Smooth muscle cell (in vitro differentiated cells): ENCODE measurements around the gene CSNK1G3. TPM values are rescaled to one million over a fixed set of nuclear protein-coding genes. Genes with fewer than 3 reads are reported as not detected.

ENCODE experiments used
- DNase-seq: peaks from one replicate; lab custom pipeline; 2025; ENCODE audit not compliant: unreplicated experiment; lab: John Stamatoyannopoulos, UW
- H2AFZ ChIP-seq: fragments of 200-600 bp; sonication (generic); 2 replicates; pipeline ENCODE4 v1.6.0; 2016; ENCODE audit warnings: antibody characterized with exemption, low read depth, mild to moderate bottlenecking
- H3F3A ChIP-seq: fragments of 200-600 bp; sonication (generic); 2 replicates; pipeline ENCODE4 v1.6.0; 2017; ENCODE audit warnings: antibody characterized with exemption, low read depth
- H3K27ac ChIP-seq: fragments of 200-600 bp; sonication (generic); 2 replicates; pipeline ENCODE4 v1.5.1; 2016; ENCODE audit warnings: low read depth, mild to moderate bottlenecking
- H3K27me3 ChIP-seq: fragments of 200-600 bp; sonication (generic); 2 replicates; pipeline ENCODE4 v1.6.1; 2016; ENCODE audit warnings: low read depth, mild to moderate bottlenecking
- H3K36me3 ChIP-seq: fragments of 200-600 bp; sonication (generic); 2 replicates; pipeline ENCODE4 v1.5.1; 2016; ENCODE audit warnings: low read depth
- H3K4me1 ChIP-seq: fragments of 200-600 bp; sonication (generic); 2 replicates; pipeline ENCODE4 v1.5.1; 2016; ENCODE audit warnings: low read depth
- H3K4me2 ChIP-seq: fragments of 200-600 bp; sonication (generic); 2 replicates; pipeline ENCODE4 v1.6.0; 2016; ENCODE audit warnings: mild to moderate bottlenecking
- H3K4me3 ChIP-seq: fragments of 200-600 bp; sonication (generic); 2 replicates; pipeline ENCODE4 v1.5.1; 2016; ENCODE audit warnings: mild to moderate bottlenecking
- H3K79me2 ChIP-seq: fragments of 200-600 bp; sonication (generic); 2 replicates; pipeline ENCODE4 v1.6.0; 2016; ENCODE audit warnings: low read depth, mild to moderate bottlenecking
- H3K9ac ChIP-seq: fragments of 200-600 bp; sonication (generic); 2 replicates; pipeline ENCODE4 v1.6.0; 2016; ENCODE audit warnings: low read depth
- H3K9me3 ChIP-seq: fragments of 200-600 bp; sonication (generic); replicated peaks from 2 replicates; pipeline ENCODE4 v1.5.1; 2016; ENCODE audit warnings: low read depth
- H4K20me1 ChIP-seq: fragments of 200-600 bp; sonication (generic); 2 replicates; pipeline ENCODE4 v1.6.0; 2016; ENCODE audit warnings: low read depth
- CTCF ChIP-seq: fragments of 200-600 bp; sonication (generic); IDR thresholded peaks from 2 replicates; pipeline ENCODE4 v1.5.1; 2017; ENCODE audit warnings: borderline replicate concordance, mild to moderate bottlenecking, antibody characterized with exemption; ENCODE audit not compliant: insufficient read depth, poor library complexity, severe bottlenecking
- WGBS: methylation state at CpG from one replicate; pipeline ENCODE4 v1.1.7; 2016; ENCODE audit warnings: low lambda C conversion rate; 5-methylcytosine and 5-hydroxymethylcytosine counted together
- polyA plus RNA-seq: library from polyadenylated mRNA; unstranded; fragments of >200 nt; fragmentation: Nextera tagmentation; extraction: Ambion mirVana; gene quantifications from 2 replicates; pipeline ENCODE4 v1.2.1, GENCODE V29; 2016
- total RNA-seq: library from RNA; depleted of rRNA; stranded (reverse); fragments of >200 nt; gene quantifications from 2 replicates; pipeline ENCODE4 v1.2.3, GENCODE V29; 2014

Gene CSNK1G3
- total and polyA plus RNA-seq, 2 experiments from 2014 or later: 25.9 to 68.3 TPM

- no peaks in the 10 kb centered on the region for H3F3A ChIP-seq
- H3K79me2 ChIP-seq: peaks cover 100% of the 10 kb centered on the region
- no peaks in the 10 kb centered on the region for H3K36me3 ChIP-seq
- no peak overlapping the region for H3K4me2 ChIP-seq
- no peak overlapping the region for H3K9ac ChIP-seq
- H3K9me3 ChIP-seq: no peaks in the 10 kb centered on the region
- no peak overlapping the region for H3K27ac ChIP-seq
- no peak overlapping the region for H3K4me3 ChIP-seq
- H4K20me1 ChIP-seq: peaks cover 99% of the 10 kb centered on the region
- no peak for DNase-seq
- H3K27me3 ChIP-seq: no peaks in the 10 kb centered on the region
- no peak overlapping the region for H2AFZ ChIP-seq
- no peak for TF ChIP-seq CTCF
- no peaks in the 10 kb centered on the region for H3K4me1 ChIP-seq
These were observed 8.8 kb downstream of the CSNK1G3 start for GRCh38 chr5:123520677-123521247.

DNA sequence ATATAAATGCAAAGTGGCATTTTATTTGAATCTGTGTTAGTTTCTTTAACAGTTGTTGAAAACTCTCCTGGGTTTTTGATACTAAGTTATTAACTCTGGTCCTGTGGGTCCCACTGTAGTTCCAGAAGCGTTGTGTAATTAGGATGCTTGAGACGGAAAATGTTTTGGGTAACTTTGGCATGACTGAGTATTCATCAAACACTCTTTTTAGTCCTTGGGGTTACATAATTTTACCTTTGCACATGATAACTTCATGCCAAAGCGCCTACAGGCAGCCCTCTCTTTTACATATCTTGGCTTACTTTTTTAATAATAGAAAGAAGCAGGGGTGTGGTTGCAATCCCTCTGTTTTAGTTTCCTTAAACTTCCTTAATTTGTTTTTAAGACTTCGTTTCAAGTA lies 12.2 kb downstream of the CSNK1G3 start:
- no peak for DNase-seq
- H3K9me3 ChIP-seq: no peaks in the 10 kb centered on the region
- H3K4me2 ChIP-seq: no peak overlapping the region
- H3K4me1 ChIP-seq: no peaks in the 10 kb centered on the region
- H3K27me3 ChIP-seq: no peaks in the 10 kb centered on the region
- no peak overlapping the region for H2AFZ ChIP-seq
- H3K27ac ChIP-seq: no peak overlapping the region
- no peak overlapping the region for H3K4me3 ChIP-seq
- no peak overlapping the region for H3K9ac ChIP-seq
- TF ChIP-seq CTCF: no peak
- no peaks in the 10 kb centered on the region for H3K36me3 ChIP-seq
- 95% methylated on average over 4 of the region's 4 CpGs for WGBS
- peaks cover 99% of the 10 kb centered on the region for H3K79me2 ChIP-seq
- H4K20me1 ChIP-seq: peaks cover 98% of the 10 kb centered on the region
- no peaks in the 10 kb centered on the region for H3F3A ChIP-seq

DNA sequence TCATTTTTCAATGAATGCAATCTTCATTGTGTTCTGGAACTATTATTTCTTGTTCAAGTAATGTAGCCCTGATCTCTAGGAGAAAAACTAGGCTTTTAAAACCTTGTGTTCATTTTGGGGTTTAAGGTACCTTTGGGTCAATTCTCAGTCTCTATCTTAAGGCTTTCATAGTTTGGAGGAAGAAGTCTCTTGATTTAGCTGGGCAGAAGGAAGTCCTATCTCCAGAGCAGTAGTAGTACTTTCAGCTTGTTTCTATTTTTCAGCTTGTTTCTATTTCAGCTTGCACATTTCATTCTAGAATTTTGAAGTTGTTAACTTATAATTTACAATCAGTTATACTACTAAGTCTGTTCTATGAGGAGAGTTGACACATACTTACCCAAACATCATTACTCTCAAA lies 15.2 kb downstream of the CSNK1G3 start:
- H2AFZ ChIP-seq: no peak overlapping the region
- no peak overlapping the region for H3K4me3 ChIP-seq
- peaks cover 99% of the 10 kb centered on the region for H3K79me2 ChIP-seq
- no peak for DNase-seq
- H3K9me3 ChIP-seq: no peaks in the 10 kb centered on the region
- H3K27ac ChIP-seq: no peak overlapping the region
- no peak overlapping the region for H3K4me2 ChIP-seq
- H3K27me3 ChIP-seq: no peaks in the 10 kb centered on the region
- H4K20me1 ChIP-seq: peaks cover 98% of the 10 kb centered on the region
- TF ChIP-seq CTCF: no peak
- no peak overlapping the region for H3K9ac ChIP-seq
- no peaks in the 10 kb centered on the region for H3F3A ChIP-seq
- no peaks in the 10 kb centered on the region for H3K4me1 ChIP-seq
- no peaks in the 10 kb centered on the region for H3K36me3 ChIP-seq

DNA sequence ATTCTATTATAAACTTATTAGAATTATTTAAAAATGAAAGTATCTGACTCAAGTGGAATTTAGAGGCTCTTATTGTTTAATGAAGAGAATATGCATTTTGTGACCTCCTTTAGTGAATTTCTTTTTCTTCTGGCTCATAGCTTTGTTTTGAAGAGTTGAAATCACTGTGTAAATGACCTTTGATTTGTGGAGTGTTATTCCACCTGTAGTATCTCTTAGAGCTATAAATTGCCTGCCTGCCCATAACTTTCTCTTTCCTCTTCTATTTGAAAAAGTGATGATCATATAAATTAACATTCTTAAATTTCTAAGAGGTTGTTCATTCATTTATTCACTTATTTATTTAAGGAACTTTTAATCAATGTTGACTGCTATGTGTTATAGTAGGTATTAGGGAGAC lies 16.1 kb downstream of the CSNK1G3 start:
- peaks cover 99% of the 10 kb centered on the region for H3K79me2 ChIP-seq
- no peaks in the 10 kb centered on the region for H3K4me1 ChIP-seq
- no peak overlapping the region for H3K9ac ChIP-seq
- H3K27me3 ChIP-seq: no peaks in the 10 kb centered on the region
- H3K36me3 ChIP-seq: no peaks in the 10 kb centered on the region
- no peak for TF ChIP-seq CTCF
- no peaks in the 10 kb centered on the region for H3K9me3 ChIP-seq
- peaks cover 98% of the 10 kb centered on the region for H4K20me1 ChIP-seq
- no peaks in the 10 kb centered on the region for H3F3A ChIP-seq
- no peak overlapping the region for H3K4me3 ChIP-seq
- H3K4me2 ChIP-seq: no peak overlapping the region
- DNase-seq: no peak
- no peak overlapping the region for H3K27ac ChIP-seq
- no peak overlapping the region for H2AFZ ChIP-seq
